HG03558 (cell line): ENCODE results near the gene TECRL.

ENCODE experiments used
- ATAC-seq: cut with Tn5 transposase; IDR thresholded peaks from one replicate; pipeline ENCODE4 v1.9.1; 2021; ENCODE audit warnings: moderate number of reproducible peaks; ENCODE audit not compliant: unreplicated experiment; ENCODE audit errors: extremely low read depth

The TECRL gene

GRCh38 chr4:64330143-64330542, 79.1 kb downstream of the TECRL start:
- ATAC-seq, result no peak

GRCh38 chr4:64327237-64327636, 82.0 kb downstream of the TECRL start:
- ATAC-seq, result no peak

- ATAC-seq, result no peak
Measured at GRCh38 chr4:64326507-64326906, 82.7 kb downstream of the TECRL start.

GRCh38 chr4:64306255-64306565, 103.0 kb downstream of the TECRL start:
- no peak for ATAC-seq

GRCh38 chr4:64305565-64306254, 103.5 kb downstream of the TECRL start:
- no peak for ATAC-seq

GRCh38 chr4:64272432-64272831, 136.8 kb downstream of the TECRL start:
- no peak for ATAC-seq

- no peak for ATAC-seq
Measured at GRCh38 chr4:64271601-64272081, 137.6 kb downstream of the TECRL start.

- ATAC-seq, result no peak
Measured at GRCh38 chr4:64266669-64267068, 142.6 kb downstream of the TECRL start.

GRCh38 chr4:64266263-64266662, 143.0 kb downstream of the TECRL start:
- no peak for ATAC-seq

GRCh38 chr4:64251781-64252180, 157.5 kb downstream of the TECRL start:
- ATAC-seq, result no peak

- ATAC-seq, result no peak
Measured at GRCh38 chr4:64250488-64250887, 158.8 kb downstream of the TECRL start.

GRCh38 chr4:64250061-64250460, 159.2 kb downstream of the TECRL start:
- no peak for ATAC-seq

- ATAC-seq, result no peak
Measured at GRCh38 chr4:64248186-64248585, 161.1 kb downstream of the TECRL start.

GRCh38 chr4:64230709-64231310, 178.4 kb downstream of the TECRL start:
- no peak for ATAC-seq
